Neuronal stem cell (in vitro differentiated cells): Measurements from ENCODE around the gene SYNPO.

Source experiments
- DNase-seq: peaks from one replicate; pipeline ENCODE4 v3.0.0-alpha.2; 2013; ENCODE audit warnings: low spot score
- H2AFZ ChIP-seq: one replicate; pipeline ENCODE4 v1.6.1; 2013; ENCODE audit warnings: mild to moderate bottlenecking, low read length, inconsistent platforms
- H2AK5ac ChIP-seq: 2 replicates; pipeline ENCODE4 v1.6.1; 2013; ENCODE audit warnings: low read depth, mild to moderate bottlenecking, inconsistent platforms, low read length, moderate library complexity, mixed read lengths
- H2BK120ac ChIP-seq: 2 replicates; pipeline ENCODE4 v1.6.1; 2013; ENCODE audit warnings: low read depth, mild to moderate bottlenecking, inconsistent platforms, low read length, moderate library complexity, mixed read lengths
- H2BK12ac ChIP-seq: one replicate; pipeline ENCODE4 v1.6.1; 2013; ENCODE audit warnings: low read length, inconsistent platforms
- H2BK15ac ChIP-seq: 2 replicates; pipeline ENCODE4 v1.6.1; 2013; ENCODE audit warnings: mild to moderate bottlenecking, low read length, inconsistent platforms, mixed read lengths
- H2BK5ac ChIP-seq: one replicate; pipeline ENCODE4 v1.6.1; 2013; ENCODE audit warnings: inconsistent platforms, mild to moderate bottlenecking, low read length, moderate library complexity
- H3K14ac ChIP-seq: one replicate; pipeline ENCODE4 v1.6.1; 2013; ENCODE audit warnings: low read length, inconsistent platforms
- H3K18ac ChIP-seq: 2 replicates; pipeline ENCODE4 v1.6.1; 2013; ENCODE audit warnings: low read length, inconsistent platforms
- H3K23ac ChIP-seq: 2 replicates; pipeline ENCODE4 v1.6.1; 2013; ENCODE audit warnings: low read depth, mild to moderate bottlenecking, mixed read lengths, low read length, inconsistent platforms; ENCODE audit not compliant: poor library complexity
- H3K27ac ChIP-seq: replicated peaks from 3 replicates; pipeline ENCODE4 v1.5.1; 2013; ENCODE audit warnings: low read length, inconsistent platforms
- H3K27me3 ChIP-seq, 3 experiments: 2 replicates each; pipeline ENCODE4 v1.6.1; 2013; ENCODE audit warnings: low read length in 3 of 3, mild to moderate bottlenecking in 2 of 3, inconsistent platforms in 1 of 3, low read depth in 1 of 3, mixed read lengths in 1 of 3, moderate library complexity in 1 of 3; ENCODE audit not compliant: control insufficient read depth in 3 of 3, insufficient read depth in 3 of 3
- H3K36me3 ChIP-seq, 2 donors: replicated peaks in 1 of 2; 2 replicates each; pipeline ENCODE4 v1.6.1; 2013; ENCODE audit warnings: low read length in 2 of 2; ENCODE audit not compliant: control insufficient read depth in 2 of 2, insufficient read depth in 2 of 2
- H3K4ac ChIP-seq: 2 replicates; pipeline ENCODE4 v1.6.1; 2013; ENCODE audit warnings: inconsistent platforms, mild to moderate bottlenecking, low read length, moderate library complexity
- H3K4me1 ChIP-seq, 2 donors: 1 replicate in 1 of 2; 2 replicates in 1 of 2; pipeline ENCODE4 v1.6.1; 2013; ENCODE audit warnings: low read length in 2 of 2, low read depth in 1 of 2; ENCODE audit not compliant: control insufficient read depth in 2 of 2, insufficient read depth in 1 of 2
- H3K4me2 ChIP-seq: one replicate; pipeline ENCODE4 v1.6.1; 2013; ENCODE audit warnings: mild to moderate bottlenecking, low read length, inconsistent platforms; ENCODE audit not compliant: insufficient read depth, poor library complexity, severe bottlenecking
- H3K4me3 ChIP-seq, 2 donors: 2 replicates each; pipeline ENCODE4 v1.5.1; 2013; ENCODE audit warnings: low read length in 2 of 2, mild to moderate bottlenecking in 2 of 2, inconsistent platforms in 1 of 2, moderate library complexity in 1 of 2
- H3K79me1 ChIP-seq: one replicate; pipeline ENCODE4 v1.6.1; 2013; ENCODE audit warnings: low read depth, mild to moderate bottlenecking, inconsistent platforms, low read length, moderate library complexity
- H3K9ac ChIP-seq: one replicate; pipeline ENCODE4 v1.6.1; 2013; ENCODE audit warnings: mild to moderate bottlenecking, low read depth, low read length, inconsistent platforms; ENCODE audit not compliant: poor library complexity
- H3K9me3 ChIP-seq, 2 donors: replicated peaks in 1 of 2; 2 replicates each; pipeline versions ENCODE3 to v1.6.1; 2013; ENCODE audit warnings: low read length in 2 of 2, mild to moderate bottlenecking in 2 of 2, inconsistent platforms in 1 of 2, low read depth in 1 of 2, mixed read lengths in 1 of 2, moderate library complexity in 1 of 2; ENCODE audit not compliant: control insufficient read depth in 2 of 2, insufficient read depth in 1 of 2
- H4K8ac ChIP-seq: one replicate; pipeline ENCODE4 v1.6.1; 2013; ENCODE audit warnings: low read depth, mild to moderate bottlenecking, inconsistent platforms, low read length, moderate library complexity
- H4K91ac ChIP-seq: one replicate; pipeline ENCODE4 v1.6.1; 2013; ENCODE audit warnings: low read length, low read depth, mild to moderate bottlenecking, inconsistent platforms; ENCODE audit not compliant: poor library complexity
- WGBS, 2 donors: extraction: QIAGEN DNeasy Blood & Tissue Kit; methylation state at CpG; one replicate each; pipeline ENCODE4 v1.1.7; 2013; ENCODE audit warnings: missing lambda C conversion rate in 2 of 2, mixed read lengths in 1 of 2; ENCODE audit not compliant: insufficient read length in 2 of 2, insufficient replicate concordance in 1 of 2; ENCODE audit errors: extremely low coverage in 2 of 2; 5-methylcytosine and 5-hydroxymethylcytosine counted together

The SYNPO gene

GRCh38 chr5:150670275-150670947 is 30.0 kb downstream of the SYNPO start:
- H2BK15ac ChIP-seq = no peak overlapping the region
- no peak overlapping the region for H3K23ac ChIP-seq
- whole genome bisulfite sequencing, 2 donors = no CpG with 5 or more reads among the region's 14 CpGs
- no peak overlapping the region for H3K4me2 ChIP-seq
- peaks cover 2 to 3% of the 10 kb centered on the region in 2 donors for H3K4me1 ChIP-seq
- H2BK120ac ChIP-seq = no peak overlapping the region
- no peak overlapping the region for H4K8ac ChIP-seq
- no peak overlapping the region for H2AK5ac ChIP-seq
- no peak overlapping the region for H2AFZ ChIP-seq
- no peak overlapping the region for H3K4ac ChIP-seq
- no peaks in the 10 kb centered on the region for H3K79me1 ChIP-seq
- no peak overlapping the region for H3K4me3 ChIP-seq
- H3K9ac ChIP-seq = no peak overlapping the region
- H3K27me3 ChIP-seq = peaks cover 6 to 44% (median 32%) of the 10 kb centered on the region in 3 experiments
- H3K36me3 ChIP-seq = no peaks in the 10 kb centered on the region
- H3K18ac ChIP-seq = no peak overlapping the region
- H2BK12ac ChIP-seq = no peak overlapping the region
- H3K9me3 ChIP-seq = peaks cover 4 to 20% of the 10 kb centered on the region in 2 donors
- no peak overlapping the region for H3K27ac ChIP-seq
- H4K91ac ChIP-seq = no peak overlapping the region
- H2BK5ac ChIP-seq = no peak overlapping the region
- DNase-seq = no peak
- H3K14ac ChIP-seq = no peak overlapping the region

DNA sequence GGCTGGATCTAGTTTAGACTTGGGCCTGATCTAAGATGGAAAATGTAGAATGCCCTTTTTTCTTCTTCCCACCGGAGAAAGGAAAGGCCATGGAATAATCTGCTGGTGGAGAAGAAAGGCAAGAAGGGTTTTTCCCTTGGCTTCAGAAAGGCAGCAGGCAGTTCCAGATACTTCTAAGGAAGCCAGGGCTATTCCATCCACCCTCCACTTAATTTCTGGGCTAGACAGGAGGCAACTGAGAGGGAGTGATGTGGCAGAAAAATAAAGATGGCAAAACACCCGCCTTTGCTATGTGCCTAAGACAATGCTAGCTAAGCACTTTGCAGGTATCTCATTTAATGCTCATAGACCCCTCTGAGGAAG is 30.5 kb downstream of the SYNPO start:
- H2BK12ac ChIP-seq = no peak overlapping the region
- no peak overlapping the region for H2BK120ac ChIP-seq
- WGBS, 2 donors = no CpG with 5 or more reads among the region's 2 CpGs
- peak overlapping the region; percentile 93 for H3K4me2 ChIP-seq
- H2BK15ac ChIP-seq = no peak overlapping the region
- no peak overlapping the region for H2BK5ac ChIP-seq
- H3K27ac ChIP-seq = no peak overlapping the region
- peaks cover 2 to 3% of the 10 kb centered on the region in 2 donors for H3K4me1 ChIP-seq
- no peak overlapping the region for H4K91ac ChIP-seq
- no peak overlapping the region for H3K14ac ChIP-seq
- no peaks in the 10 kb centered on the region for H3K79me1 ChIP-seq
- peaks cover 4 to 20% of the 10 kb centered on the region in 2 donors for H3K9me3 ChIP-seq
- peak overlapping the region in 1 of 2 donors; percentile 61 for H3K4me3 ChIP-seq
- H3K4ac ChIP-seq = no peak overlapping the region
- H4K8ac ChIP-seq = no peak overlapping the region
- peak overlapping the region; percentile 93 for H2AFZ ChIP-seq
- H3K18ac ChIP-seq = no peak overlapping the region
- H3K36me3 ChIP-seq = no peaks in the 10 kb centered on the region
- H2AK5ac ChIP-seq = no peak overlapping the region
- no peak for DNase-seq
- H3K9ac ChIP-seq = no peak overlapping the region
- peaks cover 6 to 44% (median 32%) of the 10 kb centered on the region in 3 experiments for H3K27me3 ChIP-seq
- no peak overlapping the region for H3K23ac ChIP-seq

GRCh38 chr5:150671509-150672236 is 31.2 kb downstream of the SYNPO start:
- H3K27me3 ChIP-seq = peaks cover 6 to 44% (median 32%) of the 10 kb centered on the region in 3 experiments
- H3K4me2 ChIP-seq = peak overlapping the region; percentile 93
- peak overlapping the region; percentile 88 for H3K18ac ChIP-seq
- H2BK12ac ChIP-seq = no peak overlapping the region
- H3K23ac ChIP-seq = peak overlapping the region; percentile 77
- H3K79me1 ChIP-seq = no peaks in the 10 kb centered on the region
- H2AK5ac ChIP-seq = peak overlapping the region; percentile 56
- DNase-seq = no peak
- no peaks in the 10 kb centered on the region for H3K36me3 ChIP-seq
- no peak overlapping the region for H4K91ac ChIP-seq
- H2BK15ac ChIP-seq = peak overlapping the region; percentile 33
- H3K14ac ChIP-seq = peak overlapping the region; percentile 86
- no peak overlapping the region for H2BK5ac ChIP-seq
- no peak overlapping the region for H2BK120ac ChIP-seq
- H2AFZ ChIP-seq = peak overlapping the region; percentile 93
- H3K4me3 ChIP-seq = peak overlapping the region; percentile 61 to 76
- H3K4me1 ChIP-seq = peaks cover 2 to 3% of the 10 kb centered on the region in 2 donors
- H3K9ac ChIP-seq = peak overlapping the region; percentile 51
- H3K4ac ChIP-seq = no peak overlapping the region
- WGBS, 2 donors = no CpG with 5 or more reads among the region's 51 CpGs
- H3K27ac ChIP-seq = no peak overlapping the region
- H4K8ac ChIP-seq = no peak overlapping the region
- peaks cover 4 to 20% of the 10 kb centered on the region in 2 donors for H3K9me3 ChIP-seq

DNA sequence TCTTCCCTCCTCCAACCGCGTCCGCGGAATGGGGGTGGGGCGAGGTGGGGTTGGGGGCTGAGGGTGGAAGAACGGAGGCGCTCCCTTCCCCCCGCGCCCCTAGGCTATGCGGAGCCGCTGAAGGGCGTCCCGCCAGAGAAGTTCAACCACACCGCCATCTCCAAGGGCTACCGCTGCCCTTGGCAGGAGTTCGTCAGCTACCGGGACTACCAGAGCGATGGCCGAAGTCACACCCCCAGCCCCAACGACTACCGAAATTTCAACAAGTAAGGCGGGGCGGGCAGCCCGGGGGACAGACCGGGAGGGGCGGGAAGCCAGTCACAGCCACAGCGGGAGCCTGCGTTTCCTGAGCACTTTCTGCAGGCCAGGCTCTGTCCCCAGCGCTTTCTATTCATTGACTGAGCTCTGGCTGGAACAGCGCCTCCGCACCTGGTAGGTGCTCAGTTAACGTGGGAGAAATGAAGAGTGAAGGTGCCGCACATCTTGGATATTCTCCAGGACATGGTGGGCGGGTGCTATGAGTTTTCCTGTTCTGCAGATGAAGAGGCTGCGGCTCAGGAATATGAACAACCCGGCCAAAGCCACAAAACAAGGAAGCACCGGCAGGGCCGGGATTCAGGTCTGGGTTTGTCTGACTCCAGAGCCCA is 31.9 kb downstream of the SYNPO start:
- Histone ChIP-seq H3K36me3 (no peaks in the 10 kb centered on the region), H2BK120ac (no peak overlapping the region), H3K27me3 (peaks cover 6 to 41% (median 32%) of the 10 kb centered on the region in 3 experiments), H3K23ac (peak overlapping the region; percentile 69), H3K79me1 (no peaks in the 10 kb centered on the region), H3K9me3 (peaks cover 4 to 20% of the 10 kb centered on the region in 2 donors), H3K4me1 (peaks cover 2 to 3% of the 10 kb centered on the region in 2 donors), H3K18ac (peak overlapping the region; percentile 87), H2AK5ac (no peak overlapping the region), H4K91ac (no peak overlapping the region), H3K9ac (peak overlapping the region; percentile 30), H3K4me2 (peak overlapping the region; percentile 93), H2BK5ac (no peak overlapping the region), H2AFZ (peak overlapping the region; percentile 93), H2BK12ac (no peak overlapping the region), H3K27ac (no peak overlapping the region), H3K4me3 (peak overlapping the region; percentile 61 to 76), H4K8ac (no peak overlapping the region), H3K4ac (peak overlapping the region; percentile 15), H3K14ac (no peak overlapping the region), H2BK15ac (peak overlapping the region; percentile 33)
- WGBS, 2 donors = no CpG with 5 or more reads among the region's 38 CpGs
- no peak for DNase-seq
